Breast epithelium (tissue), 3 donors: ENCODE data around the gene ADAMTSL4.
"Not testable (repeated sequence)": the region's sequence is repeated elsewhere in the genome, so short reads cannot be mapped to it uniquely, and the experiment has no call there.

Experiments used
- CTCF ChIP-seq, 3 donors: fragments of 450-650 bp; IDR thresholded peaks; one replicate each; pipeline ENCODE4 v1.5.1; 2016 to 2017; ENCODE audit warnings: antibody characterized with exemption in 3 of 3, mild to moderate bottlenecking in 3 of 3, moderate library complexity in 3 of 3
- POLR2A ChIP-seq: fragments of 450-650 bp; IDR thresholded peaks from one replicate; pipeline ENCODE4 v1.6.1; 2016; ENCODE audit warnings: antibody characterized with exemption, mild to moderate bottlenecking, moderate library complexity
- POLR2AphosphoS5 ChIP-seq, 3 donors: sonication (generic); formaldehyde crosslinking; IDR thresholded peaks; one replicate each; pipeline ENCODE4 v1.6.1; 2017; ENCODE audit warnings: antibody characterized with exemption in 3 of 3

DNA sequence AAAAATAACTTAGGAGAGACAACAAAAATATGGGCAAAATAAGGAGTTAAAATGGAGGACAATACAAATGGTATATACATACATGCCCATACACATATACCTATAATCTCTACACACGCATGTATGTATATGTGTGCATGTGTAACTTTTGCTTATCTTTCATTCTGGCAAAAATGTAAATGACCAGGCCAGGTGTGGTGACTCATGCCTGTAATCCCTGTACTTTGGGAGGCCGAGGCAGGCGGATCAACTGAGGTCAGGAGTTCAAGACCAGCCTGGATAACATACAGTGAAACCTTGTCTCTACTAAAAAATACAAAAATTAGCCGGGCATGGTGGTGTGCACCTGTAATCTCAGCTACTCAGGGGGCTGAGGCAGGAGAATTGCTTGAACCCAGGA lies 49.1 kb downstream of the ADAMTSL4 start:
- TF ChIP-seq CTCF (IDR thresholded peaks at IDR 0.05); POLR2A; POLR2AphosphoS5 (IDR thresholded peaks at IDR 0.05): not testable (repeated sequence)
